GM23338 (cell line): Measurements from ENCODE around the gene LHX4.

Experiments used
- CREB1 ChIP-seq: fragments of 250-450 bp; sonication (Bioruptor Pico); IDR thresholded peaks from 2 replicates; pipeline ENCODE4 v1.5.0; 2020; ENCODE audit warnings: low read depth, mild to moderate bottlenecking, moderate library complexity
- EZH2 ChIP-seq: fragments of 200-600 bp; sonication (generic); IDR thresholded peaks from one replicate; pipeline ENCODE4 v1.8.0; 2017; ENCODE audit warnings: antibody characterized with exemption, mild to moderate bottlenecking, low read depth; ENCODE audit not compliant: unreplicated experiment
- EZH2phosphoT487 ChIP-seq: fragments of 200-600 bp; sonication (generic); IDR thresholded peaks from one replicate; pipeline ENCODE4 v1.8.1; 2018; ENCODE audit warnings: antibody characterized with exemption; ENCODE audit not compliant: unreplicated experiment
- JUNB ChIP-seq: IDR thresholded peaks from one replicate; pipeline ENCODE4 v1.6.1; 2016; ENCODE audit warnings: antibody characterized with exemption; ENCODE audit not compliant: unreplicated experiment
- NANOG ChIP-seq: IDR thresholded peaks from 2 replicates; pipeline ENCODE4 v1.6.1; 2016; ENCODE audit warnings: antibody characterized with exemption, borderline replicate concordance
- POLR2AphosphoS5 ChIP-seq: IDR thresholded peaks from 2 replicates; pipeline ENCODE4 v1.6.1; 2016; ENCODE audit warnings: antibody characterized with exemption, low read depth
- STAT1 ChIP-seq: IDR thresholded peaks from one replicate; pipeline ENCODE4 v1.6.1; 2016; ENCODE audit warnings: antibody characterized with exemption; ENCODE audit not compliant: unreplicated experiment
- ZNF331 ChIP-seq: fragments of 250-450 bp; sonication (Bioruptor Pico); IDR thresholded peaks from 2 replicates; pipeline ENCODE4 v1.5.0; 2020; ENCODE audit warnings: low read depth, mild to moderate bottlenecking, moderate library complexity
- TF ChIP-seq, protein P1 (sequence below), 2 experiments: fragments of 200-600 bp in 1 of 2; sonication (generic) in 1 of 2; conservative IDR thresholded peaks; 2 replicates each; pipeline versions ENCODE4 v1.5.1 to v1.6.1; 2016 to 2017; ENCODE audit warnings: antibody characterized with exemption in 2 of 2, low read depth in 2 of 2, mild to moderate bottlenecking in 2 of 2, moderate library complexity in 1 of 2
- TF ChIP-seq, protein P2 (sequence below): IDR thresholded peaks from one replicate; pipeline ENCODE4 v1.6.1; 2018; ENCODE audit warnings: antibody characterized with exemption; ENCODE audit not compliant: unreplicated experiment

DNA sequence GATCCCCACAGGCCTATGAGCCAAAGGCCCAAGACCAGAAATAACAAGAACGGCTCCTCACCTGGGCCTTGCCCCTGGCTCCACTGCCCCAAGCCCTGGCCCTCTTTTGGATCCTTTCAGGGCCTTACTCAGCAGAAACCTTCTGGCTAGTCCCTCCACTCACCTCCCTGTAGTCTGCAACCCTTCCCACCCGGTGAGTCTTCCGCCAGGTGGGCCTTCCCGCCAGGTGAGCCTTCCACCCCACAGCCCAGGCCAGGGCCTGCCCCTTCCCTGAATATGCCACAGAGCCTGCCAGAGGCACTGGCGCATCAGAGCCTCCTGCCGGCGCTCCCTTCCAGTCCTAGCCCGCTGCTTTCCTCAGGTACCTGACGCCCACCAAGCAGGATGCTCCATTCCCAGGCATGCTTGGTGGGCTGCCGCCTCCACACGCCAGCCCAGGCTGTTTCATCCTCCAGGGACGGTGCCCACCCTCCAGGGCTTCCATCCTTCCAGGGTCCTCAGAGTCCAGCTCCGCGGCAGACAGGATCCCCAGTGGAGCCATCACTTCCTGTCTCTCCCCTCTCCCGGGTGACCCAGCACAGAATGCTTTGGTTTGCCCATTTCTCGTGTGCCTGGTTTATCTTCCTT, 20.9 kb downstream of the LHX4 start:
- TF ChIP-seq STAT1, result no peak
- TF ChIP-seq, protein P1, sequence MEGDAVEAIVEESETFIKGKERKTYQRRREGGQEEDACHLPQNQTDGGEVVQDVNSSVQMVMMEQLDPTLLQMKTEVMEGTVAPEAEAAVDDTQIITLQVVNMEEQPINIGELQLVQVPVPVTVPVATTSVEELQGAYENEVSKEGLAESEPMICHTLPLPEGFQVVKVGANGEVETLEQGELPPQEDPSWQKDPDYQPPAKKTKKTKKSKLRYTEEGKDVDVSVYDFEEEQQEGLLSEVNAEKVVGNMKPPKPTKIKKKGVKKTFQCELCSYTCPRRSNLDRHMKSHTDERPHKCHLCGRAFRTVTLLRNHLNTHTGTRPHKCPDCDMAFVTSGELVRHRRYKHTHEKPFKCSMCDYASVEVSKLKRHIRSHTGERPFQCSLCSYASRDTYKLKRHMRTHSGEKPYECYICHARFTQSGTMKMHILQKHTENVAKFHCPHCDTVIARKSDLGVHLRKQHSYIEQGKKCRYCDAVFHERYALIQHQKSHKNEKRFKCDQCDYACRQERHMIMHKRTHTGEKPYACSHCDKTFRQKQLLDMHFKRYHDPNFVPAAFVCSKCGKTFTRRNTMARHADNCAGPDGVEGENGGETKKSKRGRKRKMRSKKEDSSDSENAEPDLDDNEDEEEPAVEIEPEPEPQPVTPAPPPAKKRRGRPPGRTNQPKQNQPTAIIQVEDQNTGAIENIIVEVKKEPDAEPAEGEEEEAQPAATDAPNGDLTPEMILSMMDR (conservative IDR thresholded peaks at IDR 0.05; ENCODE audit: low read depth in 2 of 2), result no peak
- no peak for TF ChIP-seq EZH2
- TF ChIP-seq CREB1 (CRISPR knock-in tag), result no peak
- TF ChIP-seq EZH2phosphoT487, result no peak
- TF ChIP-seq, protein P2, sequence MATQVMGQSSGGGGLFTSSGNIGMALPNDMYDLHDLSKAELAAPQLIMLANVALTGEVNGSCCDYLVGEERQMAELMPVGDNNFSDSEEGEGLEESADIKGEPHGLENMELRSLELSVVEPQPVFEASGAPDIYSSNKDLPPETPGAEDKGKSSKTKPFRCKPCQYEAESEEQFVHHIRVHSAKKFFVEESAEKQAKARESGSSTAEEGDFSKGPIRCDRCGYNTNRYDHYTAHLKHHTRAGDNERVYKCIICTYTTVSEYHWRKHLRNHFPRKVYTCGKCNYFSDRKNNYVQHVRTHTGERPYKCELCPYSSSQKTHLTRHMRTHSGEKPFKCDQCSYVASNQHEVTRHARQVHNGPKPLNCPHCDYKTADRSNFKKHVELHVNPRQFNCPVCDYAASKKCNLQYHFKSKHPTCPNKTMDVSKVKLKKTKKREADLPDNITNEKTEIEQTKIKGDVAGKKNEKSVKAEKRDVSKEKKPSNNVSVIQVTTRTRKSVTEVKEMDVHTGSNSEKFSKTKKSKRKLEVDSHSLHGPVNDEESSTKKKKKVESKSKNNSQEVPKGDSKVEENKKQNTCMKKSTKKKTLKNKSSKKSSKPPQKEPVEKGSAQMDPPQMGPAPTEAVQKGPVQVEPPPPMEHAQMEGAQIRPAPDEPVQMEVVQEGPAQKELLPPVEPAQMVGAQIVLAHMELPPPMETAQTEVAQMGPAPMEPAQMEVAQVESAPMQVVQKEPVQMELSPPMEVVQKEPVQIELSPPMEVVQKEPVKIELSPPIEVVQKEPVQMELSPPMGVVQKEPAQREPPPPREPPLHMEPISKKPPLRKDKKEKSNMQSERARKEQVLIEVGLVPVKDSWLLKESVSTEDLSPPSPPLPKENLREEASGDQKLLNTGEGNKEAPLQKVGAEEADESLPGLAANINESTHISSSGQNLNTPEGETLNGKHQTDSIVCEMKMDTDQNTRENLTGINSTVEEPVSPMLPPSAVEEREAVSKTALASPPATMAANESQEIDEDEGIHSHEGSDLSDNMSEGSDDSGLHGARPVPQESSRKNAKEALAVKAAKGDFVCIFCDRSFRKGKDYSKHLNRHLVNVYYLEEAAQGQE, result no peak
- no peak for TF ChIP-seq JUNB
- TF ChIP-seq ZNF331 (CRISPR knock-in tag), result no peak
- no peak for TF ChIP-seq POLR2AphosphoS5
- no peak for TF ChIP-seq NANOG
